Panc1 (cell line): ENCODE results near the gene YBX3. TPM values are rescaled to one million over a fixed set of nuclear protein-coding genes. Genes with fewer than 3 reads are reported as not detected.

Experiments
- ATAC-seq: fragments of 200-7000 bp; cut with Tn5 transposase; 2 replicates; pipeline ENCODE4 v1.9.1; 2020; ENCODE audit warnings: mild to moderate bottlenecking, moderate library complexity
- BruUV-seq: library from RNA; stranded (reverse); fragments of 400-500 nt; replicated peaks from 2 replicates; lab custom pipeline; 2021; lab: Mats Ljungman, UMichigan
- CTCF ChIA-PET: fragments of 300-600 bp; sonication (Branson Sonifier 250); formaldehyde crosslinking; loops from one replicate; lab custom pipeline; 2022; ENCODE audit warnings: antibody characterized with exemption; lab: Charles Lee
- POLR2A ChIA-PET: fragments of 300-600 bp; sonication (Branson Sonifier 250); formaldehyde crosslinking; loops from one replicate; lab custom pipeline; 2022; ENCODE audit warnings: antibody characterized with exemption; lab: Charles Lee
- DNase-seq: peaks from one replicate; pipeline ENCODE4 v3.0.0-alpha.2; 2010; ENCODE audit warnings: low read depth, low spot score
- H3K27ac ChIP-seq: 2 replicates; pipeline ENCODE4 v1.5.1; 2011; ENCODE audit warnings: mild to moderate bottlenecking, low read length, inconsistent platforms
- H3K27me3 ChIP-seq: fragments of 200-500 bp; sonication (Bioruptor generic); 2 replicates; pipeline ENCODE4 v1.6.0; 2014; ENCODE audit warnings: low read length, inconsistent platforms; ENCODE audit not compliant: control insufficient read depth, insufficient read depth
- H3K36me3 ChIP-seq: fragments of 200-500 bp; sonication (Bioruptor generic); 2 replicates; pipeline ENCODE4 v1.5.1; 2014; ENCODE audit warnings: inconsistent platforms, mild to moderate bottlenecking, low read length, moderate library complexity; ENCODE audit not compliant: control insufficient read depth, insufficient read depth
- H3K4me1 ChIP-seq: 2 replicates; pipeline ENCODE4 v1.5.1; 2011; ENCODE audit warnings: inconsistent platforms, mild to moderate bottlenecking, low read length, moderate library complexity; ENCODE audit not compliant: control insufficient read depth, insufficient read depth
- H3K4me3 ChIP-seq, 2 experiments: 2 replicates each; pipeline ENCODE4 v1.5.1; 2011 to 2012; ENCODE audit warnings: low read depth in 2 of 2, low read length in 2 of 2, mild to moderate bottlenecking in 2 of 2, inconsistent platforms in 1 of 2, moderate library complexity in 1 of 2
- H3K9me3 ChIP-seq: fragments of 200-500 bp; sonication (Bioruptor generic); 2 replicates; pipeline ENCODE4 v1.5.1; 2014; ENCODE audit warnings: low read depth, mild to moderate bottlenecking, inconsistent platforms, low read length, moderate library complexity; ENCODE audit not compliant: control insufficient read depth, insufficient read depth
- POLR2AphosphoS5 ChIP-seq: IDR thresholded peaks from 2 replicates; pipeline ENCODE4 v1.6.1; 2012; ENCODE audit warnings: mild to moderate bottlenecking, low read depth, low read length, moderate library complexity
- SIN3A ChIP-seq: IDR thresholded peaks from 2 replicates; pipeline ENCODE4 v1.6.1; 2012; ENCODE audit warnings: low read depth, mild to moderate bottlenecking, low read length, moderate library complexity, borderline replicate concordance; ENCODE audit not compliant: insufficient read depth
- TCF7L2 ChIP-seq: IDR thresholded peaks from 2 replicates; pipeline ENCODE4 v1.6.1; 2011; ENCODE audit warnings: mild to moderate bottlenecking, low read depth, low read length, inconsistent platforms
- in situ Hi-C: cut with HindIII; loops from 2 replicates; pipeline ENCODE4 v1.10.0; 2016; ENCODE audit warnings: low sequenced_read_pairs, low pct_unique_long_range_greater_than_20kb
- intact Hi-C: fragments of 100-400 bp; cut with micrococcal nuclease; formaldehyde crosslinking; loops from one replicate; pipeline ENCODE4 v1.10.0; 2022; ENCODE audit not compliant: unreplicated experiment
- total RNA-seq: library from RNA; stranded (reverse); gene quantifications from one replicate; pipeline ENCODE4 v1.2.1, GENCODE V29; 2021; ENCODE audit not compliant: unreplicated experiment
- TF ChIP-seq, protein P1 (sequence below): fragments of 450-650 bp; IDR thresholded peaks from 2 replicates; pipeline ENCODE4 v1.5.1; 2017; ENCODE audit warnings: mild to moderate bottlenecking
- TF ChIP-seq, protein P2 (sequence below), 2 experiments: IDR thresholded peaks; 2 replicates each; pipeline ENCODE4 v1.6.1; 2011 to 2012; ENCODE audit warnings: low read depth in 2 of 2, control low read depth in 1 of 2, low read length in 1 of 2, mild to moderate bottlenecking in 1 of 2, moderate library complexity in 1 of 2; ENCODE audit not compliant: insufficient read depth in 1 of 2

The YBX3 gene
- total RNA-seq, 1 experiment from 2014 or later: 155 TPM

DNA sequence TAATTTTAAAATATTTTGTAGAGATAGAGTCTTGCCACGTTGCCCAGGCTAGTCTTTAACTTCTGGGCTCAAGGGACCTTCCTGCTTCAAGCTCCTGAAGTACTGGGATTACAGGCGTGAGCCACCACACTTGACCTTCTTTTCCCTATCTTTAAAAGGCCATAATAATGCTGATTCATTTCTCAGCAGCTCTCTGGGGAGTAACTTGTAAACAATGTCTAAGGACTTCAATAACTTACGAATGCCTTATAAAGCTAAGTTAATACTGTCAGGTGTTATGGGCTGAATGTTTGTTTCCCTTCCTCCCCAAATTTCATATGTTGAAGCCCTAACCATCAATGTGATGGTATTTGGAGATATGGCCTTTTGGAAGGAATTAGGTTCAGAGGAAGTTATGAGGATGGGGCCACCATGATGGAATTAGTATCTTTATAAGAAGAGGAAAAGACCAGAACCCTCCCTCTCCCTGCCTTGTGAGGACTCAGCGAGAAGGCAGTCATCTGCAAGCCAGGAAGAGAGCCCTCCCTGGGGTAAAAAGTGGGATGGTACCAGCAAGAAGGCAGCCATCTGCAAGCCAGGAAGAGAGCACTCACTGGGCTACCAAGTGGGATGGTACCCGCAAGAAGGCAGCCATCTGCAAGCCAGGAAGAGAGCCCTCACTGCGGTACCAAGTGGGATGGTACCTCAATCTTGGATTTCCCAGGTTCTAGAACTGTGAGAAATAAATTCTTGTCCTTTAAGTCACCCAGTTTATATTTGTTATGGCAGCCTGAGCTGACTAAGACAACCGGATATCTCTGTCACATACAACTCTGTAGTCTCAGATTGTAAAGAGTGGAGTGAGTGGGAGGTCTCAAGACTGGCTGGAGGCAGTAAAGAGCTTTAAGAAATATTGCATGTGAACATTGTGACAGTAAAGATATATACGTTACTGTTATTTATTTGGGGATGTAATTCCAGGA is 16.3 kb upstream of the YBX3 start:
- no peaks in the 10 kb centered on the region for H3K4me1 ChIP-seq
- ATAC-seq: no peak
- POLR2A ChIA-PET: no interaction called here
- BruUV-seq: no TSS peak
- TF ChIP-seq SIN3A: no peak
- TF ChIP-seq, protein P1, sequence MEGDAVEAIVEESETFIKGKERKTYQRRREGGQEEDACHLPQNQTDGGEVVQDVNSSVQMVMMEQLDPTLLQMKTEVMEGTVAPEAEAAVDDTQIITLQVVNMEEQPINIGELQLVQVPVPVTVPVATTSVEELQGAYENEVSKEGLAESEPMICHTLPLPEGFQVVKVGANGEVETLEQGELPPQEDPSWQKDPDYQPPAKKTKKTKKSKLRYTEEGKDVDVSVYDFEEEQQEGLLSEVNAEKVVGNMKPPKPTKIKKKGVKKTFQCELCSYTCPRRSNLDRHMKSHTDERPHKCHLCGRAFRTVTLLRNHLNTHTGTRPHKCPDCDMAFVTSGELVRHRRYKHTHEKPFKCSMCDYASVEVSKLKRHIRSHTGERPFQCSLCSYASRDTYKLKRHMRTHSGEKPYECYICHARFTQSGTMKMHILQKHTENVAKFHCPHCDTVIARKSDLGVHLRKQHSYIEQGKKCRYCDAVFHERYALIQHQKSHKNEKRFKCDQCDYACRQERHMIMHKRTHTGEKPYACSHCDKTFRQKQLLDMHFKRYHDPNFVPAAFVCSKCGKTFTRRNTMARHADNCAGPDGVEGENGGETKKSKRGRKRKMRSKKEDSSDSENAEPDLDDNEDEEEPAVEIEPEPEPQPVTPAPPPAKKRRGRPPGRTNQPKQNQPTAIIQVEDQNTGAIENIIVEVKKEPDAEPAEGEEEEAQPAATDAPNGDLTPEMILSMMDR: no peak
- no peak for TF ChIP-seq POLR2AphosphoS5
- no peak for TF ChIP-seq TCF7L2
- TF ChIP-seq, protein P2, sequence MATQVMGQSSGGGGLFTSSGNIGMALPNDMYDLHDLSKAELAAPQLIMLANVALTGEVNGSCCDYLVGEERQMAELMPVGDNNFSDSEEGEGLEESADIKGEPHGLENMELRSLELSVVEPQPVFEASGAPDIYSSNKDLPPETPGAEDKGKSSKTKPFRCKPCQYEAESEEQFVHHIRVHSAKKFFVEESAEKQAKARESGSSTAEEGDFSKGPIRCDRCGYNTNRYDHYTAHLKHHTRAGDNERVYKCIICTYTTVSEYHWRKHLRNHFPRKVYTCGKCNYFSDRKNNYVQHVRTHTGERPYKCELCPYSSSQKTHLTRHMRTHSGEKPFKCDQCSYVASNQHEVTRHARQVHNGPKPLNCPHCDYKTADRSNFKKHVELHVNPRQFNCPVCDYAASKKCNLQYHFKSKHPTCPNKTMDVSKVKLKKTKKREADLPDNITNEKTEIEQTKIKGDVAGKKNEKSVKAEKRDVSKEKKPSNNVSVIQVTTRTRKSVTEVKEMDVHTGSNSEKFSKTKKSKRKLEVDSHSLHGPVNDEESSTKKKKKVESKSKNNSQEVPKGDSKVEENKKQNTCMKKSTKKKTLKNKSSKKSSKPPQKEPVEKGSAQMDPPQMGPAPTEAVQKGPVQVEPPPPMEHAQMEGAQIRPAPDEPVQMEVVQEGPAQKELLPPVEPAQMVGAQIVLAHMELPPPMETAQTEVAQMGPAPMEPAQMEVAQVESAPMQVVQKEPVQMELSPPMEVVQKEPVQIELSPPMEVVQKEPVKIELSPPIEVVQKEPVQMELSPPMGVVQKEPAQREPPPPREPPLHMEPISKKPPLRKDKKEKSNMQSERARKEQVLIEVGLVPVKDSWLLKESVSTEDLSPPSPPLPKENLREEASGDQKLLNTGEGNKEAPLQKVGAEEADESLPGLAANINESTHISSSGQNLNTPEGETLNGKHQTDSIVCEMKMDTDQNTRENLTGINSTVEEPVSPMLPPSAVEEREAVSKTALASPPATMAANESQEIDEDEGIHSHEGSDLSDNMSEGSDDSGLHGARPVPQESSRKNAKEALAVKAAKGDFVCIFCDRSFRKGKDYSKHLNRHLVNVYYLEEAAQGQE (IDR thresholded peaks at IDR 0.05; ENCODE audit: insufficient read depth in 1 of 2, low read depth in 2 of 2, low read length in 1 of 2): no peak
- H3K9me3 ChIP-seq: no peaks in the 10 kb centered on the region
- no peak for DNase-seq
- in situ Hi-C loops: no loop called here
- peaks cover 2% of the 10 kb centered on the region; the same call in 1 of the 2 replicates for H3K27me3 ChIP-seq
- H3K27ac ChIP-seq: no peak overlapping the region
- intact Hi-C loops: no loop called here
- H3K36me3 ChIP-seq: no peaks in the 10 kb centered on the region
- no peak overlapping the region for H3K4me3 ChIP-seq
- CTCF ChIA-PET: no interaction called here

DNA sequence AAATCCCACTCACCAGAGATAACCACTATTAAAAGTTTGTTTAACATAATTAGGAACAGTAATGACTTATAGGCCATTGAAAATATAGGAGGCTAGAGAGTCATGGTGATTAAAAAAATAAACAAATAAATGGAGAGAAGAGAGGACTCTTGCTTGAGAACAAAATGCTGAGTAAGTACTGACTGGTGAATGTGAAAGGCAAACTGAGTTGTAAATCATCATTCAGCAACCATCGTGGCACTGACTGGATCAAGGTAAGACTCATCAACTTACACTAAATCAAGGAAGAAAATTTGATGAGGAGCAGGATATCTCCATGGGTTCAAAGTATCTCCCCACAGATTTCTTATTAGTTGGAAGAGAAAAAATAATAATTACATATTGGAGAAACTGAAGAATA is 14.1 kb upstream of the YBX3 start:
- intact Hi-C loops: no loop called here
- no peak overlapping the region for H3K4me3 ChIP-seq
- peaks cover 2% of the 10 kb centered on the region; the same call in 1 of the 2 replicates for H3K27me3 ChIP-seq
- POLR2A ChIA-PET: no interaction called here
- H3K9me3 ChIP-seq: no peaks in the 10 kb centered on the region
- no peaks in the 10 kb centered on the region for H3K36me3 ChIP-seq
- CTCF ChIA-PET: no interaction called here
- in situ Hi-C loops: no loop called here
- H3K27ac ChIP-seq: no peak overlapping the region
- no peaks in the 10 kb centered on the region for H3K4me1 ChIP-seq
- no peak for ATAC-seq
- no TSS peak for BruUV-seq
- no peak for DNase-seq
- TF ChIP-seq SIN3A (no peak), TCF7L2 (no peak), POLR2AphosphoS5 (no peak)
- TF ChIP-seq, protein P2 (IDR thresholded peaks at IDR 0.05; ENCODE audit: insufficient read depth in 1 of 2, low read depth in 2 of 2, low read length in 1 of 2): no peak
- TF ChIP-seq, protein P1: no peak
